GM12878 (cell line): Measurements from ENCODE around the gene PRR12. TPM values are rescaled to one million over a fixed set of nuclear protein-coding genes. Genes with fewer than 3 reads are reported as not detected.

Source experiments
- BACH1 ChIP-seq: fragments of 450-650 bp; IDR thresholded peaks from 2 replicates; pipeline ENCODE4 v1.6.1; 2017; ENCODE audit warnings: mild to moderate bottlenecking, borderline replicate concordance
- CEBPZ ChIP-seq: fragments of 150-350 bp; IDR thresholded peaks from 2 replicates; pipeline ENCODE4 v1.6.1; 2016; ENCODE audit warnings: low read depth, low read length
- EED ChIP-seq: sonication (generic); IDR thresholded peaks from 2 replicates; pipeline ENCODE4 v1.6.1; 2016; ENCODE audit warnings: antibody characterized with exemption, low read depth
- HCFC1 ChIP-seq: fragments of 150-350 bp; IDR thresholded peaks from 2 replicates; pipeline ENCODE4 v1.6.1; 2014; ENCODE audit warnings: low read length
- JUNB ChIP-seq: IDR thresholded peaks from 2 replicates; pipeline ENCODE4 v1.6.1; 2016; ENCODE audit warnings: antibody characterized with exemption, mild to moderate bottlenecking
- KDM1A ChIP-seq: fragments of 200-600 bp; sonication (generic); IDR thresholded peaks from 2 replicates; pipeline ENCODE4 v1.6.1; 2016; ENCODE audit warnings: borderline replicate concordance
- MTA3 ChIP-seq: IDR thresholded peaks from 2 replicates; pipeline ENCODE4 v1.6.1; 2012; ENCODE audit warnings: low read length, inconsistent platforms, borderline replicate concordance
- MYB ChIP-seq: fragments of 150-350 bp; IDR thresholded peaks from 2 replicates; pipeline ENCODE4 v1.6.1; 2014; ENCODE audit warnings: mild to moderate bottlenecking, low read depth, low read length, borderline replicate concordance
- NFIC ChIP-seq: IDR thresholded peaks from 2 replicates; pipeline ENCODE4 v1.6.1; 2012; ENCODE audit warnings: low read depth, mild to moderate bottlenecking, inconsistent platforms, low read length, moderate library complexity
- POLR2AphosphoS2 ChIP-seq: IDR thresholded peaks from 2 replicates; pipeline ENCODE4 v1.6.1; 2011; ENCODE audit warnings: low read depth, mild to moderate bottlenecking, low read length, improper control_type of control experiment, moderate library complexity
- POLR2AphosphoS5 ChIP-seq: IDR thresholded peaks from 2 replicates; pipeline ENCODE4 v1.6.1; 2011; ENCODE audit warnings: mild to moderate bottlenecking, low read length, inconsistent platforms
- RAD21 ChIP-seq: IDR thresholded peaks from 2 replicates; pipeline ENCODE4 v1.6.1; 2011; ENCODE audit warnings: mild to moderate bottlenecking, low read depth, low read length, moderate library complexity; ENCODE audit not compliant: insufficient read depth
- RAD51 ChIP-seq: fragments of 450-650 bp; IDR thresholded peaks from 2 replicates; pipeline ENCODE4 v1.6.1; 2016; ENCODE audit warnings: moderate library complexity, mild to moderate bottlenecking, inconsistent platforms
- SMAD5 ChIP-seq: IDR thresholded peaks from 2 replicates; pipeline ENCODE4 v1.6.1; 2016; ENCODE audit warnings: antibody characterized with exemption, low read depth
- SMC3 ChIP-seq: IDR thresholded peaks from 2 replicates; pipeline ENCODE4 v1.6.1; 2011; ENCODE audit warnings: low read length, improper control_type of control experiment, borderline replicate concordance
- polyA plus RNA-seq, 11 experiments: library from polyadenylated mRNA; depleted of rRNA in 4 of 11; unstranded in 6 of 11; stranded (reverse) in 5 of 11; fragments of >200 nt; fragmentation: Nextera tagmentation in 4 of 11; fragmentation: Illumina TruSeq in 1 of 11; extraction: Ambion mirVana in 4 of 11; extraction: Trizol in 1 of 11; gene quantifications; 1 replicate in 1 of 11; 2 replicates in 10 of 11; pipeline versions ENCODE4 v1.2.1 to v1.2.3, GENCODE V29; 2011 to 2016; ENCODE audit warnings: inconsistent platforms in 2 of 11, missing spikeins in 2 of 11, low read depth in 1 of 11
- total RNA-seq, 4 experiments: library from RNA; depleted of rRNA in 3 of 4; stranded (reverse); fragments of >200 nt in 3 of 4; fragmentation: Illumina TruSeq in 1 of 4; extraction: Trizol in 1 of 4; gene quantifications; 2 replicates each; pipeline versions ENCODE4 v1.2.1 to v1.2.3, GENCODE V29; 2013 to 2021
- TF ChIP-seq, protein P1 (sequence below): IDR thresholded peaks from 2 replicates; pipeline ENCODE4 v1.6.1; 2011; ENCODE audit warnings: low read depth, mild to moderate bottlenecking, low read length, moderate library complexity, borderline replicate concordance; ENCODE audit errors: extremely low read depth

Gene PRR12
- total and polyA plus RNA-seq, 10 of the 15 experiments (the other 5 are each of a cell fraction or from before 2014, with no cell fraction given), result 0.02 to 25.3 (median 1.6) TPM

DNA sequence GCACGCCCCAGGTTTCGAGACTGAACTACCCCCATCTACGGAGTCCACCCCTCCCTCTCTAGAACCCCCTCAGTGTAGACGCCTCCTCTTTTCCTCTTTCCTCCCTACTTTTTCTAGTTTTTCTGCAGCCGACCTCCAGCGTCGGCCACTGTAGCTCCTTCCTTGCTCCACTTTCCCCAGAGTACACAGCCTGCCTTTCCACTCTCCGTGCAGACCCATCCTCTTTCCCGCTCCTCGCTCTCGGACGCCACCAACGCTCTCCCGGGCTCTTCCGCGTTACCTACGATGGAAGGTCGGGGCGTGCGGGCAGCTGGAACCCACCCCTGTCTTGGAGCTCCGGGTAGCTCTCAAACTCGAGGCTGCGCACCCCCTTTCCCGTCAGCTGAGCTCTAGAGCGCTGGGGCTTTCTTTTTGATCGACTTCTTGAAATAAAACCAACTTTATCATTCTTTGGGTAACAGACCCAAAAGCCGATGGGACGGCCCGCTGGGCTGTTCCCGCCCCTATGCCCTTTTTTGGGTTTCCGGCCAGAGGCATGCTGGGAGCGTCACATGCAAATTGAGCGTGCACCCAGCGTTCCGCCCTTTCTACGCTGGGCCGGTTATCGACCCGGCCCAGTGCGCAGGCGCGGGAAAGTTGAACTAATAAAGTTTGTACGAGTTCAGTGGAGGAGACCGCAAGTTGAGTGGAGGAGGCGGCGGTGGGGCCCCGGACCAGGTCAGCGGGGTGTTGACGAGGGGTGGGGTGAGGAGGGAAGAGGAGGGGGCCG, 74.6 kb downstream of the PRR12 start, which contains the start of the genes BCL2L12 and IRF3 (continued):
- TF ChIP-seq POLR2AphosphoS5 (0 out of 2 replicates have a peak, but pooled peaks have one; percentile 30), SMAD5 (peak; percentile 63; the same call in 1 of the 2 replicates), MYB (no peak), MTA3 (0 out of 2 replicates have a peak, but pooled peaks have one; percentile 1), POLR2AphosphoS2 (0 out of 2 replicates have a peak, but pooled peaks have one; percentile 21), CEBPZ (no peak), RAD51 (no peak), SMC3 (no peak), EED (peak; percentile 70), RAD21 (no peak), NFIC (no peak), JUNB (no peak), HCFC1 (peak; percentile 10), BACH1 (no peak), KDM1A (no peak)
- TF ChIP-seq, protein P1, sequence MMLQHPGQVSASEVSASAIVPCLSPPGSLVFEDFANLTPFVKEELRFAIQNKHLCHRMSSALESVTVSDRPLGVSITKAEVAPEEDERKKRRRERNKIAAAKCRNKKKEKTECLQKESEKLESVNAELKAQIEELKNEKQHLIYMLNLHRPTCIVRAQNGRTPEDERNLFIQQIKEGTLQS, result no peak
